GM21825 (cell line): ENCODE results near the gene PHF1.

Experiments
- ATAC-seq: cut with Tn5 transposase; IDR thresholded peaks from one replicate; pipeline ENCODE4 v1.9.1; 2021; ENCODE audit warnings: mild to moderate bottlenecking, moderate library complexity; ENCODE audit not compliant: unreplicated experiment

PHF1 gene

GRCh38 chr6:33430991-33431879, 20.4 kb downstream of the PHF1 start:
- peak; percentile 35 for ATAC-seq

GRCh38 chr6:33431880-33432541, 21.2 kb downstream of the PHF1 start:
- no peak for ATAC-seq

- no peak for ATAC-seq
These were observed 21.7 kb downstream of the PHF1 start for GRCh38 chr6:33432546-33432945.

GRCh38 chr6:33433001-33433543, 22.3 kb downstream of the PHF1 start:
- no peak for ATAC-seq

- no peak for ATAC-seq
These were observed 22.9 kb downstream of the PHF1 start for GRCh38 chr6:33433544-33434191.

GRCh38 chr6:33434961-33435360, 24.1 kb downstream of the PHF1 start:
- no peak for ATAC-seq

GRCh38 chr6:33437666-33438065, 26.9 kb downstream of the PHF1 start:
- ATAC-seq: no peak

GRCh38 chr6:33438978-33439594, 28.3 kb downstream of the PHF1 start:
- ATAC-seq: no peak

GRCh38 chr6:33439956-33440648, 29.3 kb downstream of the PHF1 start:
- ATAC-seq: no peak

GRCh38 chr6:33440649-33441309, 30.0 kb downstream of the PHF1 start:
- ATAC-seq: no peak

GRCh38 chr6:33441457-33441856, 30.6 kb downstream of the PHF1 start:
- ATAC-seq: no peak

GRCh38 chr6:33442283-33442682, 31.5 kb downstream of the PHF1 start:
- no peak for ATAC-seq

- ATAC-seq: no peak
These were observed 32.2 kb downstream of the PHF1 start for GRCh38 chr6:33443025-33443424.

- no peak for ATAC-seq
These were observed 33.0 kb downstream of the PHF1 start for GRCh38 chr6:33443619-33444504.

- no peak for ATAC-seq
These were observed 34.3 kb downstream of the PHF1 start for GRCh38 chr6:33445119-33445603.

- ATAC-seq: no peak
These were observed 35.5 kb downstream of the PHF1 start for GRCh38 chr6:33446356-33446755.

GRCh38 chr6:33450434-33450833, 39.6 kb downstream of the PHF1 start:
- ATAC-seq: no peak

- no peak for ATAC-seq
These were observed 40.8 kb downstream of the PHF1 start for GRCh38 chr6:33451606-33452005.

GRCh38 chr6:33452496-33452895, 41.7 kb downstream of the PHF1 start:
- ATAC-seq: no peak
